Gastrocnemius medialis (tissue), 4 donors: ENCODE data around the gene SHANK1. TPM values are rescaled to one million over a fixed set of nuclear protein-coding genes. Genes with fewer than 3 reads are reported as not detected.

ENCODE experiments used
- ATAC-seq, 2 donors: fragments of 150-250 bp; one replicate each; pipeline ENCODE4 v1.9.1; 2016
- DNase-seq, 2 donors: peaks; one replicate each; pipeline ENCODE4 v3.0.0-alpha.2; 2019
- H3K27ac ChIP-seq, 4 donors: fragments of 200-600 bp; sonication (generic); 1 replicate in 1 of 4; 2 replicates in 3 of 4; pipeline ENCODE4 v1.5.1; 2016 to 2018; ENCODE audit warnings: mild to moderate bottlenecking in 2 of 4, moderate library complexity in 1 of 4
- H3K27me3 ChIP-seq, 3 donors: fragments of 200-600 bp; sonication (generic) in 2 of 3; 1 replicate in 1 of 3; 2 replicates in 2 of 3; pipeline versions ENCODE4 v1.5.1 to v1.6.0; 2016 to 2019; ENCODE audit warnings: mild to moderate bottlenecking in 1 of 3, moderate library complexity in 1 of 3
- H3K36me3 ChIP-seq, 2 donors: fragments of 200-600 bp; sonication (generic) in 1 of 2; one replicate each; pipeline ENCODE4 v1.5.1; 2017 to 2018
- H3K4me1 ChIP-seq, 2 donors: fragments of 200-600 bp; sonication (generic) in 1 of 2; one replicate each; pipeline ENCODE4 v1.5.1; 2016 to 2017; ENCODE audit warnings: mild to moderate bottlenecking in 2 of 2
- H3K4me3 ChIP-seq, 4 donors: fragments of 200-600 bp; sonication (generic) in 3 of 4; 1 replicate in 1 of 4; 2 replicates in 3 of 4; pipeline ENCODE4 v1.5.1; 2016 to 2019; ENCODE audit warnings: mild to moderate bottlenecking in 2 of 4
- H3K9me3 ChIP-seq, 3 donors: fragments of 200-600 bp; sonication (generic) in 2 of 3; 1 replicate in 1 of 3; 2 replicates in 2 of 3; pipeline ENCODE4 v1.5.1; 2016 to 2019
- CTCF ChIP-seq, 5 experiments: fragments of 450-650 bp in 3 of 5; fragments of 200-600 bp in 2 of 5; sonication (generic) in 2 of 5; IDR thresholded peaks in 4 of 5; conservative IDR thresholded peaks in 1 of 5; 1 replicate in 4 of 5; 2 replicates in 1 of 5; pipeline ENCODE4 v1.5.1; 2016 to 2019; ENCODE audit warnings: antibody characterized with exemption in 5 of 5, mild to moderate bottlenecking in 3 of 5, moderate library complexity in 3 of 5
- POLR2A ChIP-seq, 2 donors: fragments of 450-650 bp; IDR thresholded peaks; one replicate each; pipeline ENCODE4 v1.6.1; 2017; ENCODE audit warnings: antibody characterized with exemption in 2 of 2, mild to moderate bottlenecking in 2 of 2, moderate library complexity in 2 of 2
- in situ Hi-C, 4 donors: fragments of 200-750 bp; cut with MboI; loops; one replicate each; pipeline versions ENCODE4 v1.15.0 to v1.8.0; 2017; ENCODE audit warnings: low sequenced_read_pairs in 4 of 4
- intact Hi-C: fragments of 100-400 bp; cut with DNase I; formaldehyde crosslinking; loops from one replicate; pipeline ENCODE4 v1.15.1; 2023; ENCODE audit warnings: low total_unique reads
- total RNA-seq, 4 donors: library from RNA; depleted of rRNA; stranded (reverse); fragments of >200 nt; gene quantifications; one replicate each; pipeline versions ENCODE4 v1.1.0 to v1.2.3, GENCODE V29; 2016

SHANK1 gene
- total RNA-seq, 4 donors from 2014 or later, result 0.68 TPM; not detected in 3

DNA sequence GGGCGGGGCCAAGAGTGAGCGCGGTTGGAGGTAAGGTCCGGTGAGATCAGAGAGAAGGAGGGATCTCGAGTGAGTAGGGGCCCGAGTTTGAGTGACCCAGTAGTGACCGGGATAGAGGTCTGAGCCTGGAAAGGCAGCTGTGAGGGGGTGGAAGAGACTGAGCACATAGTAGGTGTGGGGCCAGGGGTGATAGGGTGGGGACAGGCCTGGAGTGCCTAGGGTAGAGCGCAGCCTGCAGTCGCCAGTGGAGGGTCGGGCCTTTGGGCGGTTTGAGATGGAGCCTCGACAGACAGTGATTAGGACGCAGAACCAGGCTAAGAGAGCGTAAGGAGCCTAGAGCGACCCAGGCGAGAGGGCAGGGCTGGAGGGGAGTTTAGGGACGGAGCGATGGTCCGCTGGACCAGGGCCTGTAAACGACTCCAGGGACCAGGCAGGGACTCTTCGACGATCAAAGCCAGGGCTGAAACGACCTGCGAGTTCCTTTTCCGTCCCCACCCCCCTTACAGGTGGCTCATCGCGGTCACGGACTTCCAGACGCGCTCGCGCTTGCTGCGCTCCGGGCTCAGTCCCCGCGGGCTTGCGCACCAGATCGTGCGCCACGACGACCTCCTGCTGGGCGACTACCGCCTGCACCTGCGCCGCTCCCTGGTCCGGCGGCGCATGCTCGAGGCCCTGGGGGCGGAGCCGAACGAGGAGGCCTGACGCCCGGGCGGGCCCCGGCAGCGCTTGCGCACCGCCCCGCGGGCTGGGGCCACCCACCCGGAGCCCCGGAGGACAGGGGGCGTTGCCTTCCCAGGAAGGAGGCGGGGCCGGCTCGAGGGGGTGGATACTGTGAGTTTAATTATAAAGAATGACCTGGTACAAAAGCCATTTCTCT lies 60.9 kb downstream of the SHANK1 start:
- DNase-seq (no peak), ATAC-seq (no peak)
- intact Hi-C loops, result no loop called here
- Histone ChIP-seq H3K4me3 (peak overlapping the region in 1 of 4 donors; percentile 15), H3K36me3 (no peaks in the 10 kb centered on the region), H3K9me3 (no peaks in the 10 kb centered on the region), H3K27ac (no peak overlapping the region), H3K4me1 (no peaks in the 10 kb centered on the region), H3K27me3 (peaks cover 37 to 50% (median 42%) of the 10 kb centered on the region in 3 donors)
- TF ChIP-seq POLR2A (IDR thresholded peaks at IDR 0.05) (no peak), CTCF (IDR thresholded peaks at IDR 0.05 in 4 of 5, conservative IDR thresholded peaks at IDR 0.05 in 1 of 5) (no peak)
- in situ Hi-C loops, result no loop called here

GRCh38 chr19:50657712-50658440 lies 61.7 kb downstream of the SHANK1 start:
- in situ Hi-C loops (no loop called here), intact Hi-C loops (no loop called here)

DNA sequence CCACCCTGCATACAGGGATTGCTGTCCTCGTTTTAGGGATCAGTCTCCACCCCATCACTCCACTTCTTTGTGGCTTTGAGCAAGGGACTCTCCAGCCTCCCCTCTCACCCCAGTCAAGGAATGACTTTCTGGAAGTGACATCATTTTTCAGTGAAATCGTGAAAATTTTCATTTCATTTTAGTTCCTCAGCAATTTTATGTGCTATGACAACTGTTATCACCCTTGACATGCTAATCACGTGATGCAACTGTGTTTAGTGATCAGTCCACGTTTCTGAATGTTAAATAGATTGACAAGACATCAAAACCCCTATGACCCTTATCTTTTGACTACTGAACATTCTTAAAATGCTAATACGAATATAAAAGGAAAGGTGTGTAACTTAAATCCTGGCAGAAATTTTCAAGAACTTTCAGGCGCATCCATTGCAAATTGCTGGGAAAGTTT lies 62.4 kb downstream of the SHANK1 start:
- ATAC-seq, result no peak
- peaks cover 35 to 52% (median 42%) of the 10 kb centered on the region in 3 donors for H3K27me3 ChIP-seq
- in situ Hi-C loops, result no loop called here

More at GRCh38 chr19:50657712-50658440, 61.7 kb downstream of the SHANK1 start:
- Histone ChIP-seq H3K4me3 (peak overlapping the region in 1 of 4 donors; percentile 15), H3K27me3 (peaks cover 37 to 50% (median 42%) of the 10 kb centered on the region in 3 donors), H3K36me3 (no peaks in the 10 kb centered on the region), H3K27ac (no peak overlapping the region), H3K9me3 (no peaks in the 10 kb centered on the region), H3K4me1 (no peaks in the 10 kb centered on the region)
- peak in 1 of 2 donors; percentile 62 for ATAC-seq
- peak; percentile 16 to 39 for DNase-seq
- TF ChIP-seq CTCF (IDR thresholded peaks at IDR 0.05 in 4 of 5, conservative IDR thresholded peaks at IDR 0.05 in 1 of 5), result no peak
- TF ChIP-seq POLR2A (IDR thresholded peaks at IDR 0.05), result no peak

DNA sequence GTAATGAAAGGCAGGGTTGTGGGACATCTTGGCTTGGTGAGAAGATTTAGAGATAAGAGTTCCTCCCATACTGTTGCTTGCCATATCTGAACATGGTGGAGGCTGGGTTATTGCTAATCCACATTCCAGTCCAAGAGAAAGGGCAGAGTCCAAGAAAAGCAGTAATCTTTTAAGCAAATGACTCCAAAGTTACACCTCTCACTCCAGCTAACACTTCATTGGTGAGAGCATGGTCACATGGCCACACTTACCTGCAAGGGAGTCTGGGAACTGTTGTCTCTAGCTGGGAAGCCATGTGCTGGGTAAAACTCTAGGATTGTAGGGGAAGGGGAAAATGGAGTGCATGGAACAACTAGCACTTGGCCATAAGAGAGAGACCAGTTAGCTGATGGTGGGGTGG lies 64.7 kb downstream of the SHANK1 start:
- H3K4me3 ChIP-seq, result peak overlapping the region in 1 of 4 donors; percentile 6
- intact Hi-C loops, result no loop called here
- no peaks in the 10 kb centered on the region for H3K4me1 ChIP-seq
- no peak for TF ChIP-seq CTCF (IDR thresholded peaks at IDR 0.05 in 4 of 5, conservative IDR thresholded peaks at IDR 0.05 in 1 of 5)
- no peak for TF ChIP-seq POLR2A (IDR thresholded peaks at IDR 0.05)
- H3K9me3 ChIP-seq, result no peaks in the 10 kb centered on the region
- no peak for ATAC-seq
- no peaks in the 10 kb centered on the region for H3K36me3 ChIP-seq
- DNase-seq, result no peak
- H3K27ac ChIP-seq, result no peak overlapping the region
- in situ Hi-C loops, result no loop called here
- peaks cover 22 to 47% (median 33%) of the 10 kb centered on the region in 3 donors for H3K27me3 ChIP-seq

More for the DNA sequence above, 62.4 kb downstream of the SHANK1 start:
- no peak for DNase-seq
- H3K4me1 ChIP-seq, result no peaks in the 10 kb centered on the region
- H3K9me3 ChIP-seq, result no peaks in the 10 kb centered on the region
- intact Hi-C loops, result no loop called here
- no peak overlapping the region for H3K27ac ChIP-seq
- H3K36me3 ChIP-seq, result no peaks in the 10 kb centered on the region
- TF ChIP-seq CTCF (IDR thresholded peaks at IDR 0.05 in 4 of 5, conservative IDR thresholded peaks at IDR 0.05 in 1 of 5), result no peak
- no peak for TF ChIP-seq POLR2A (IDR thresholded peaks at IDR 0.05)
- no peak overlapping the region for H3K4me3 ChIP-seq
